Measurements from ENCODE around the gene SP140. TPM values are rescaled to one million over a fixed set of nuclear protein-coding genes. Genes with fewer than 3 reads are reported as not detected.

Gene SP140
- total RNA-seq, 1 experiment from 2014 or later: 2.6 TPM

GRCh38 chr2:230246206-230246605, 20.7 kb downstream of the SP140 start:
- no peak overlapping the region for H3K27ac ChIP-seq (ENCODE audit: low read depth, low read length)
- H3K9ac ChIP-seq (ENCODE audit: low read length): no peak overlapping the region
- ATAC-seq (no peak), DNase-seq (ENCODE audit: low read depth, low spot score) (no peak)
- ChIA-PET CTCF (no interaction called here), POLR2A (no interaction called here), RAD21 (ENCODE audit: low non-redundant PET in 1 of 2, low total read pairs in 2 of 2, uncharacterized antibody in 2 of 2, unreplicated experiment in 2 of 2) (no interaction called here)
- H3K4me2 ChIP-seq (ENCODE audit: low read length): no peak overlapping the region
- H3K79me2 ChIP-seq (ENCODE audit: insufficient read depth, low read length): no peaks in the 10 kb centered on the region
- no peak overlapping the region for H2AFZ ChIP-seq (ENCODE audit: low read depth, low read length, poor library complexity, severe bottlenecking)
- H3K27me3 ChIP-seq (ENCODE audit: insufficient read depth, low read length): peaks cover 13% of the 10 kb centered on the region
- H3K4me3 ChIP-seq (replicated peaks in 1 of 2; ENCODE audit: low read depth in 1 of 2, low read length in 2 of 2): no peak overlapping the region
- H3K4me1 ChIP-seq (ENCODE audit: control insufficient read depth in 1 of 2, insufficient read depth in 2 of 2, low read length in 2 of 2): no peaks in the 10 kb centered on the region
- no peaks in the 10 kb centered on the region for H4K20me1 ChIP-seq (ENCODE audit: insufficient read depth)
- no peaks in the 10 kb centered on the region for H3K36me3 ChIP-seq (ENCODE audit: control insufficient read depth in 1 of 2, insufficient read depth in 2 of 2, low read length in 2 of 2)
- intact Hi-C loops (cut with micrococcal nuclease): no loop called here
- BruUV-seq (replicated peaks): no TSS peak
- no peaks in the 10 kb centered on the region for H3K9me2 ChIP-seq (ENCODE audit: insufficient read depth)
- H3K9me3 ChIP-seq (ENCODE audit: control insufficient read depth in 1 of 2, insufficient read depth in 1 of 2, low read depth in 1 of 2, low read length in 2 of 2): no peaks in the 10 kb centered on the region
- no peak for TF ChIP-seq CBX3 (IDR thresholded peaks at IDR 0.05; ENCODE audit: low read depth)
- no peak for TF ChIP-seq SP1 (IDR thresholded peaks at IDR 0.05; ENCODE audit: low read depth)
- TF ChIP-seq ZNF274 (IDR thresholded peaks at IDR 0.05; ENCODE audit: low read depth, low read length): no peak
- no peak for TF ChIP-seq JUND (IDR thresholded peaks at IDR 0.05)
- no peak for TF ChIP-seq ZFX (IDR thresholded peaks at IDR 0.05)
- TF ChIP-seq EZH2phosphoT487 (IDR thresholded peaks at IDR 0.05; ENCODE audit: borderline replicate concordance): no peak
- TF ChIP-seq REST (IDR thresholded peaks at IDR 0.05; ENCODE audit: low read depth): no peak
- TF ChIP-seq TCF7L2 (IDR thresholded peaks at IDR 0.05; ENCODE audit: borderline replicate concordance, extremely low read depth, insufficient read depth, insufficient read length): no peak
- no peak for TF ChIP-seq EGR1 (IDR thresholded peaks at IDR 0.05; ENCODE audit: low read depth)
- no peak for TF ChIP-seq CTCF (IDR thresholded peaks at IDR 0.05 in 2 of 3, conservative IDR thresholded peaks at IDR 0.05 in 1 of 3; ENCODE audit: borderline replicate concordance in 1 of 3, insufficient read depth in 1 of 3, low read depth in 2 of 3, low read length in 2 of 3)
- no peak for TF ChIP-seq YY1 (IDR thresholded peaks at IDR 0.05; ENCODE audit: extremely low read depth, insufficient replicate concordance, low read depth, low read length)
- no peak for TF ChIP-seq EZH2 (IDR thresholded peaks at IDR 0.05)
- TF ChIP-seq CEBPB (IDR thresholded peaks at IDR 0.05; ENCODE audit: low read depth): no peak
- TF ChIP-seq SIN3A (IDR thresholded peaks at IDR 0.05; ENCODE audit: low read depth): no peak
- TF ChIP-seq POLR2AphosphoS5 (IDR thresholded peaks at IDR 0.05; ENCODE audit: low read depth, low read length): no peak
